Activated naive CD8-positive, alpha-beta T cell treated with anti-CD3 and anti-CD28 coated beads, Interleukin-2, amount 50 U/mL, for 24 hours (primary cell): ENCODE measurements around the gene EXOC6.
A peak's percentile ranks its signal among the peaks of the same experiment; 100 is the strongest.

Experiments
- ATAC-seq: fragments of 150-1000 bp; cut with Tn5 transposase; one replicate; pipeline ENCODE4 v1.10.0; 2021
- DNase-seq: peaks from one replicate; pipeline ENCODE4 v3.0.0; 2021
- H3K27ac Mint-ChIP-seq: one replicate; pipeline ENCODE4 v1.8.0; 2021; ENCODE audit warnings: mild to moderate bottlenecking, mixed read lengths
- H3K27me3 Mint-ChIP-seq: one replicate; pipeline ENCODE4 v1.8.0; 2021; ENCODE audit warnings: mixed read lengths
- H3K36me3 Mint-ChIP-seq: one replicate; pipeline ENCODE4 v1.8.0; 2021; ENCODE audit warnings: low read depth, mixed read lengths
- H3K4me1 Mint-ChIP-seq: one replicate; pipeline ENCODE4 v1.8.0; 2021; ENCODE audit warnings: mixed read lengths
- H3K4me3 Mint-ChIP-seq: one replicate; pipeline ENCODE4 v1.8.0; 2021; ENCODE audit warnings: mild to moderate bottlenecking, moderate library complexity, mixed read lengths
- H3K9me3 Mint-ChIP-seq: one replicate; pipeline ENCODE4 v1.8.0; 2021; ENCODE audit warnings: mixed read lengths

EXOC6 gene

GRCh38 chr10:92848441-92849233, at the start of gene EXOC6:
EXOC6 (plus strand) TSS chr10:92848520; CDS start chr10:92848534, 14 bp downstream.
- no peaks in the 10 kb centered on the region for H3K27me3 Mint-ChIP-seq
- ATAC-seq, result peak; percentile 73
- peaks cover 3% of the 10 kb centered on the region for H3K36me3 Mint-ChIP-seq
- peaks cover 36% of the 10 kb centered on the region for H3K4me1 Mint-ChIP-seq
- peak within 1 kb of the TSS; percentile 84 for H3K4me3 Mint-ChIP-seq
- DNase-seq, result peak; percentile 82
- H3K27ac Mint-ChIP-seq, result peak within 1 kb of the TSS; percentile 79
- H3K9me3 Mint-ChIP-seq, result no peaks in the 10 kb centered on the region

- no peak for ATAC-seq
- H3K4me3 Mint-ChIP-seq, result no peak overlapping the region
- peaks cover 3% of the 10 kb centered on the region for H3K9me3 Mint-ChIP-seq
- H3K27me3 Mint-ChIP-seq, result peaks cover 4% of the 10 kb centered on the region
- H3K27ac Mint-ChIP-seq, result no peak overlapping the region
- DNase-seq, result no peak
- H3K4me1 Mint-ChIP-seq, result no peaks in the 10 kb centered on the region
- no peaks in the 10 kb centered on the region for H3K36me3 Mint-ChIP-seq
Measured at GRCh38 chr10:92799568-92799967, 48.8 kb upstream of the EXOC6 start.

- H3K27me3 Mint-ChIP-seq, result peaks cover 4% of the 10 kb centered on the region
- no peak overlapping the region for H3K4me3 Mint-ChIP-seq
- ATAC-seq, result no peak
Measured at GRCh38 chr10:92800134-92800733, 48.1 kb upstream of the EXOC6 start.

GRCh38 chr10:92801978-92802872, 46.1 kb upstream of the EXOC6 start:
- no peaks in the 10 kb centered on the region for H3K27me3 Mint-ChIP-seq
- H3K36me3 Mint-ChIP-seq, result no peaks in the 10 kb centered on the region
- DNase-seq (no peak), ATAC-seq (no peak)
- no peak overlapping the region for H3K4me3 Mint-ChIP-seq
- H3K4me1 Mint-ChIP-seq, result no peaks in the 10 kb centered on the region
- H3K9me3 Mint-ChIP-seq, result no peaks in the 10 kb centered on the region
- no peak overlapping the region for H3K27ac Mint-ChIP-seq

More at GRCh38 chr10:92800134-92800733, 48.1 kb upstream of the EXOC6 start:
- no peak for DNase-seq
- no peaks in the 10 kb centered on the region for H3K4me1 Mint-ChIP-seq
- H3K36me3 Mint-ChIP-seq, result no peaks in the 10 kb centered on the region
- H3K27ac Mint-ChIP-seq, result no peak overlapping the region
- H3K9me3 Mint-ChIP-seq, result peaks cover 3% of the 10 kb centered on the region

- no peak for DNase-seq
- Mint-ChIP-seq H3K27me3 (peaks cover 2% of the 10 kb centered on the region), H3K36me3 (no peaks in the 10 kb centered on the region), H3K4me1 (no peaks in the 10 kb centered on the region), H3K4me3 (no peak overlapping the region), H3K27ac (no peak overlapping the region), H3K9me3 (no peaks in the 10 kb centered on the region)
- no peak for ATAC-seq
Measured at GRCh38 chr10:92809840-92810239, 38.5 kb upstream of the EXOC6 start.

GRCh38 chr10:92810934-92811532, 37.3 kb upstream of the EXOC6 start:
- Mint-ChIP-seq H3K27ac (no peak overlapping the region), H3K4me1 (peaks cover 2% of the 10 kb centered on the region), H3K9me3 (no peaks in the 10 kb centered on the region), H3K36me3 (no peaks in the 10 kb centered on the region), H3K27me3 (peaks cover 2% of the 10 kb centered on the region), H3K4me3 (no peak overlapping the region)
- no peak for DNase-seq
- ATAC-seq, result no peak

- Mint-ChIP-seq H3K4me1 (peaks cover 6% of the 10 kb centered on the region), H3K9me3 (no peaks in the 10 kb centered on the region), H3K27ac (no peak overlapping the region), H3K27me3 (peaks cover 2% of the 10 kb centered on the region), H3K36me3 (no peaks in the 10 kb centered on the region), H3K4me3 (no peak overlapping the region)
- ATAC-seq (no peak), DNase-seq (no peak)
Measured at GRCh38 chr10:92811986-92812385, 36.3 kb upstream of the EXOC6 start.

GRCh38 chr10:92813979-92814378, 34.3 kb upstream of the EXOC6 start:
- no peak for ATAC-seq
- H3K27ac Mint-ChIP-seq, result no peak overlapping the region
- no peaks in the 10 kb centered on the region for H3K27me3 Mint-ChIP-seq
- no peaks in the 10 kb centered on the region for H3K36me3 Mint-ChIP-seq
- peaks cover 6% of the 10 kb centered on the region for H3K4me1 Mint-ChIP-seq
- no peak for DNase-seq
- H3K4me3 Mint-ChIP-seq, result no peak overlapping the region
- no peaks in the 10 kb centered on the region for H3K9me3 Mint-ChIP-seq

GRCh38 chr10:92814790-92815189, 33.5 kb upstream of the EXOC6 start:
- no peak overlapping the region for H3K27ac Mint-ChIP-seq
- peaks cover 6% of the 10 kb centered on the region for H3K4me1 Mint-ChIP-seq
- H3K27me3 Mint-ChIP-seq, result no peaks in the 10 kb centered on the region

GRCh38 chr10:92816091-92816531, 32.2 kb upstream of the EXOC6 start:
- ATAC-seq (peak; percentile 59), DNase-seq (no peak)
- Mint-ChIP-seq H3K4me1 (peaks cover 6% of the 10 kb centered on the region), H3K4me3 (no peak overlapping the region), H3K27me3 (no peaks in the 10 kb centered on the region), H3K9me3 (no peaks in the 10 kb centered on the region), H3K27ac (no peak overlapping the region), H3K36me3 (no peaks in the 10 kb centered on the region)

More at GRCh38 chr10:92814790-92815189, 33.5 kb upstream of the EXOC6 start:
- ATAC-seq (no peak), DNase-seq (no peak)
- no peak overlapping the region for H3K4me3 Mint-ChIP-seq
- no peaks in the 10 kb centered on the region for H3K36me3 Mint-ChIP-seq
- no peaks in the 10 kb centered on the region for H3K9me3 Mint-ChIP-seq

GRCh38 chr10:92822060-92822634, 26.2 kb upstream of the EXOC6 start:
- ATAC-seq (no peak), DNase-seq (no peak)
- Mint-ChIP-seq H3K27ac (no peak overlapping the region), H3K36me3 (no peaks in the 10 kb centered on the region), H3K4me1 (peaks cover 14% of the 10 kb centered on the region), H3K4me3 (no peak overlapping the region), H3K27me3 (no peaks in the 10 kb centered on the region), H3K9me3 (no peaks in the 10 kb centered on the region)

GRCh38 chr10:92822964-92823363, 25.4 kb upstream of the EXOC6 start:
- Mint-ChIP-seq H3K36me3 (no peaks in the 10 kb centered on the region), H3K27me3 (no peaks in the 10 kb centered on the region), H3K27ac (no peak overlapping the region), H3K9me3 (no peaks in the 10 kb centered on the region), H3K4me3 (no peak overlapping the region), H3K4me1 (peaks cover 14% of the 10 kb centered on the region)
- no peak for ATAC-seq
- DNase-seq, result no peak

- ATAC-seq (no peak), DNase-seq (no peak)
- H3K4me3 Mint-ChIP-seq, result no peak overlapping the region
- peaks cover 7% of the 10 kb centered on the region for H3K9me3 Mint-ChIP-seq
- no peaks in the 10 kb centered on the region for H3K36me3 Mint-ChIP-seq
- H3K27ac Mint-ChIP-seq, result no peak overlapping the region
- H3K4me1 Mint-ChIP-seq, result peaks cover 26% of the 10 kb centered on the region
- no peaks in the 10 kb centered on the region for H3K27me3 Mint-ChIP-seq
Measured at GRCh38 chr10:92826061-92826460, 22.3 kb upstream of the EXOC6 start.

- Mint-ChIP-seq H3K27me3 (no peaks in the 10 kb centered on the region), H3K4me3 (no peak overlapping the region), H3K4me1 (peaks cover 27% of the 10 kb centered on the region), H3K36me3 (no peaks in the 10 kb centered on the region), H3K9me3 (peaks cover 7% of the 10 kb centered on the region), H3K27ac (no peak overlapping the region)
- no peak for ATAC-seq
- no peak for DNase-seq
Measured at GRCh38 chr10:92826504-92826903, 21.8 kb upstream of the EXOC6 start.
